Mesodermal cell (in vitro differentiated cells): ENCODE data around the gene F10.

Source experiments
- H3K27ac ChIP-seq: 2 replicates; pipeline ENCODE4 v1.7.0; 2013; ENCODE audit warnings: mild to moderate bottlenecking, low read depth, low read length, moderate library complexity; ENCODE audit not compliant: severe bottlenecking
- H3K36me3 ChIP-seq: 2 replicates; pipeline ENCODE4 v1.7.1; 2013; ENCODE audit warnings: mild to moderate bottlenecking, low read length, moderate library complexity; ENCODE audit not compliant: control insufficient read depth, insufficient read depth
- H3K4me1 ChIP-seq: one replicate; pipeline ENCODE4 v1.7.1; 2013; ENCODE audit warnings: mild to moderate bottlenecking, low read length; ENCODE audit not compliant: insufficient read depth, control insufficient read depth, poor library complexity, severe bottlenecking
- H3K4me3 ChIP-seq: 2 replicates; pipeline ENCODE4 v1.7.0; 2013; ENCODE audit warnings: low read length, control low read depth, mild to moderate bottlenecking; ENCODE audit not compliant: insufficient read depth, poor library complexity, severe bottlenecking; ENCODE audit errors: extremely low read depth
- H3K9me3 ChIP-seq: 2 replicates; pipeline ENCODE4 v1.7.1; 2013; ENCODE audit warnings: mild to moderate bottlenecking, low read length, moderate library complexity; ENCODE audit not compliant: control insufficient read depth
- WGBS, 2 experiments: methylation state at CpG; one replicate each; pipeline ENCODE4 v1.1.5; 2013; ENCODE audit warnings: missing lambda C conversion rate in 2 of 2; ENCODE audit not compliant: insufficient coverage in 2 of 2; 5-methylcytosine and 5-hydroxymethylcytosine counted together

The F10 gene

DNA sequence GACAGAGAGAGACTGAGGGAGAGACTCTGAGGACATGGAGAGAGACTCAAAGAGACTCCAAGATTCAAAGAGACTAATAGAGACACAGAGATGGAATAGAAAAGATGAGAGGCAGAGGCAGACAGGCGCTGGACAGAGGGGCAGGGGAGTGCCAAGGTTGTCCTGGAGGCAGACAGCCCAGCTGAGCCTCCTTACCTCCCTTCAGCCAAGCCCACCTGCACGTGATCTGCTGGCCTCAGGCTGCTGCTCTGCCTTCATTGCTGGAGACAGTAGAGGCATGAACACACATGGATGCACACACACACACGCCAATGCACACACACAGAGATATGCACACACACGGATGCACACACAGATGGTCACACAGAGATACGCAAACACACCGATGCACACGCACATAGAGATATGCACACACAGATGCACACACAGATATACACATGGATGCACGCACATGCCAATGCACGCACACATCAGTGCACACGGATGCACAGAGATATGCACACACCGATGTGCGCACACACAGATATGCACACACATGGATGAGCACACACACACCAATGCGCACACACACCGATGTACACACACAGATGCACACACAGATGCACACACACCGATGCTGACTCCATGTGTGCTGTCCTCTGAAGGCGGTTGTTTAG is 3.3 kb upstream of the F10 start:
- no peaks in the 10 kb centered on the region for H3K9me3 ChIP-seq
- no peaks in the 10 kb centered on the region for H3K36me3 ChIP-seq
- WGBS, 2 experiments, result 92 to 93% methylated on average over 12 to 15 of the region's 16 CpGs
- no peak overlapping the region for H3K4me3 ChIP-seq
- no peak overlapping the region for H3K27ac ChIP-seq
- peaks cover 15% of the 10 kb centered on the region for H3K4me1 ChIP-seq

DNA sequence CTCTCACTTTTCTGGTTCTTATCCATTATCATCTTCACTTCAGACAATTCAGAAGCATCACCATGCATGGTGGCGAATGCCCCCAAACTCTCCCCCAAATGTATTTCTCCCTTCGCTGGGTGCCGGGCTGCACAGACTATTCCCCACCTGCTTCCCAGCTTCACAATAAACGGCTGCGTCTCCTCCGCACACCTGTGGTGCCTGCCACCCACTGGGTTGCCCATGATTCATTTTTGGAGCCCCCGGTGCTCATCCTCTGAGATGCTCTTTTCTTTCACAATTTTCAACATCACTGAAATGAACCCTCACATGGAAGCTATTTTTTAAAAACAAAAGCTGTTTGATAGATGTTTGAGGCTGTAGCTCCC is 2.8 kb upstream of the F10 start:
- Histone ChIP-seq H3K36me3 (no peaks in the 10 kb centered on the region), H3K4me3 (no peak overlapping the region), H3K9me3 (no peaks in the 10 kb centered on the region), H3K27ac (no peak overlapping the region), H3K4me1 (peaks cover 15% of the 10 kb centered on the region)
- 84 to 92% methylated on average over 6 of the region's 7 CpGs for WGBS, 2 experiments

DNA sequence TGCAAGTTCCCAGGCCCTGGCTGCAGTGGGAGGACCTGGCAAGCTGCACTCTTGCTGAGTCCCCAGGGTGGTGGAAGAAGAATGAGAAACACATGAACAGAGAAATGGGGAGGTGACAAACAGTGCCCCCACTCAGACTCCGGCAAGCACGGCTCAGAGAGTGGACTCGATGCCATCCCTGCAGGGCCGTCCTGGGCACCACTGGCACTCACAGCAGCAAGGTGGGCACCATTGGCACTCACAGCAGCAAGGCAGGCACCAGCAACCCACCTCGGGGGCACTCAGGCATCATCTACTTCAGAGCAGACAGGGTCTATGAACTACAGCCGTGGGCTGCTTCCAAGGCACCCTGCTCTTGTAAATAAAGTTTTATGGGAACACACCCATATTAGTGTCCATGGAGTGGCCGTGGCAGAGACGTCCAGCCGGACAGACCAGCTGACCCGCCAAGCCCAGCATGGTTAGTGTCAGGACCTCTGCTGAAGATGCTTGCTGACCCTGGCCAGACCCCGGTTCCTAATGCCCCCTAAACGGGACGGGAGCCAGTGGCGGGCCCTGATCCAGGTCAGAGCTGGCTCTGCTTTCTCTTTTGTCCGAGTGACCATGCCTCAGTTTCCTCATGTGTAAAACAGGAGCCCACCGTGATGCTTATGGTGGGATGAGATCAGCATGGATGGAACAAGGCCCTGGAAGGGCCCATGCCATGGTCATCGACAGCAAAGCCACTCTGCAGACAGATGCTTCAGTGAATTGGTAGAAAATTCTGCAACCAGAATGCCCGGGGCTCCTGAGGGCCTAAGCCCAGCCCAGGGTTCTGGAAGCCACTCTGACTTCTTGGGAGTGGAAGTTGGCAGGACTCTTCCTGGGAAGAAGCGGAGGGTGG is 2.1 kb upstream of the F10 start:
- 89 to 91% methylated on average over 15 to 16 of the region's 19 CpGs for WGBS, 2 experiments
- no peaks in the 10 kb centered on the region for H3K36me3 ChIP-seq
- peaks cover 15% of the 10 kb centered on the region for H3K4me1 ChIP-seq
- no peak overlapping the region for H3K27ac ChIP-seq
- no peak overlapping the region for H3K4me3 ChIP-seq
- H3K9me3 ChIP-seq, result no peaks in the 10 kb centered on the region

DNA sequence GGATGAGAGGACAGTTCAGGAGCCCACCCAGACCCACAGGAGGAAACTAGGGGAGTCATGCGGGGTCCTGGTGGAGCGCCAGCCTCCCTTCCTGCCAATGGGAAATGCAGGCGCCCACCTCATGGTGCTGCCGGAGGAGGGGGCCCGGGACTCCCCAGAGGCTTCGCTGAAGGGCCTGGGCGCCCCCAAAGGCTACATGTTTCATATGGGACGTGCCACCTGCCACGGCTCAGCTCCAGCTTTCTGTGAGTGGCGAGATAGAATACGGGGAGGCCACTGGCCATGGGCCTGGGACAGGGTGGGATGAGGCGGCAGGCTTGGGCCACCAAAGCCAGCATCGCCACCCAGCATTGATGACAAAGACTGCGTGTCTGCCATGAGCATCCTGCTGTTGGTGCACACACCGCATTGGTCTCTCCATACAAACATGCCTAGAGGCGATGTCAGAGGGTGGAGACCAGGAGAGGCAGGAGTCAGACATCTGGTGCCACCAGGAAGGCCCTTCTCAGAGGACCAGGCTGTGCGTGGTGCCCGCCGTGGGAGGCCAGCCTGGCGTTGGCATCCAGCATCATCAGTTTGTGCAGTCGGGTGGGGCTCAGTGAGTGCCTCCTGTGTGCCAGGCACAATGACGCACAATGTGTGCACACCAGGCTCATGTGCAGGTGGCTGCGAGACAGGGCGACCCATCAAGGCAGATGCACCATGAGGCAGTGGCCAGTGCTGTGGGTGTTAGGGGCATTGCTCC is 1.2 kb upstream of the F10 start:
- 95 to 96% methylated on average over 21 to 23 of the region's 24 CpGs for WGBS, 2 experiments
- no peaks in the 10 kb centered on the region for H3K9me3 ChIP-seq
- peaks cover 15% of the 10 kb centered on the region for H3K4me1 ChIP-seq
- H3K27ac ChIP-seq, result no peak overlapping the region
- no peaks in the 10 kb centered on the region for H3K36me3 ChIP-seq
- no peak overlapping the region for H3K4me3 ChIP-seq

DNA sequence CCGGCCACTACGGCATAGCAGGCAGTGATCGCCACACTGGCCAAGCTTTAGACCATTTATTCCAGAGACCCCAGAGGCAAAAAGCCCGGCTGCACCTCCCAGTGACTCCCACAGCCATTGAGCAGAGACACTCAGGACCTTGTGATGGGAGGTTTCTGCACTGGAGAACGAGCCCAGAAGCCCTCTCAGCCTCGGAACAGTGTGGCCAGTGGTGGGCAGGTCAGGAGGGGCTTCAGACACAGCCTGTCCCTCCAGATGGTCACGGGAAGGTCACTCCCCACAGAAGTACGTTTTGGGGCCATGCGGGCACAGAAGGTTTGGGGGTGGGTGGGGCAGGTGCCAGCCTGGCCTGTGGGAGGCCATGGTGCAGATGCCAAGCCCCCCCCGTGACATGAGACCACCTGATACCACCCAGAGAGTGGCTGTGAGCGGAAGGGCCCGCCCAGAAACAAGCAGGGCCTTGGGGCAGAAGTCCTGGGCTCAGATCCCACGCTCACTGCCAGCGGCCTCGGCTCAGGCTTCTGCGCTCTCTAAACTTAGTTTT is 599 bp upstream of the F10 start:
- WGBS, 2 experiments, result 92 to 95% methylated on average over 14 to 15 of the region's 16 CpGs
- no peaks in the 10 kb centered on the region for H3K9me3 ChIP-seq
- H3K4me3 ChIP-seq, result no peak overlapping the region
- no peaks in the 10 kb centered on the region for H3K36me3 ChIP-seq
- peaks cover 10% of the 10 kb centered on the region for H3K4me1 ChIP-seq
- no peak overlapping the region for H3K27ac ChIP-seq

DNA sequence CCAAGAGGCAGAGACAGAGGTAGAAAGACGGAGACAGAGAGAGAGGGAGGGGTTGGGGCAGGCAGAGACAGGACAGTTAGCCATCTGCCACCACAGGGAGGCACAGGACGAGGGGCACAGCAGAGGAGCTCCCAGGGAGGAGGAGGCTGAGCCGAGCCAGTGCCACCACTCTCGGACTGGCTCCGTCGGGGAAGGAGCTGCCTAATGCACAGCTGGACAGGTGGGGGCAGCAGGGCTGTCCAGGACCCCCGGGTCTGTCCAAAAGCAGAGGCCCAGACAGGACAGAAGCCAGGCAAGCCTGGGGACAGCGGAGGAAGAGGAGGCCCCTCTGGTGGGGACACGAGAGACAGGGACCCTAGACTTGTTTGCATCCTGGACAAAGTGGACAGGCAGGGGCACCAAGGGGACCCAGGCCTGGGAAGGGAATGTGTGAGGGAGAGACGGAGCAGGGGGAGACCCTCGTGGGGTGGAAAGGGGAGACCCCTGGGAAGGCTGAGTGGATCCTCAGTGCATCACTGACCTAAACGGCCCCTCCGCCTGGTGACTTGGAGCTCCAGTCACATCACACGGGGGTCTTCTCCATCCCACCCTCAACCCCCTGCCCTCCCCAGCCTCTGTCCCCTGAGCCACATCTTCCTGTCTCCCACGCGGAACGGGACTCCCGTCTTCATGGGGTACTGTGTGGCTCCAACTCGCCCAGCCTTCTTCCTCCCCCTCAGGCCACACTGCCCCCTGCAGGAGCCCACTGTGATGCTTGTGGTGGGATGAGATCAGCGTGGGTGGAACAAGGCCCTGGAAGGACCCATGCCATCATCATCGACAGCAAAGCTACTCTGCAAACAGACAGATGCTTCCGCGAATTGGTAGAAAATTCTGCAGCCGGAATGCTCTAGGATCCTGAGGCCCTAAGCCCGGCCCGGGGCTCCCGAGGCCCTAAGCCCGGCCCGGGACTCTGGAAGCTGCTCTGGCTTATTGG is 915 bp downstream of the F10 start:
- peak overlapping the region; percentile 11 for H3K4me3 ChIP-seq
- no peaks in the 10 kb centered on the region for H3K9me3 ChIP-seq
- WGBS, 2 experiments, result 91 to 93% methylated on average over 23 to 28 of the region's 29 CpGs
- peaks cover 2% of the 10 kb centered on the region for H3K4me1 ChIP-seq
- no peaks in the 10 kb centered on the region for H3K36me3 ChIP-seq
- H3K27ac ChIP-seq, result no peak overlapping the region

DNA sequence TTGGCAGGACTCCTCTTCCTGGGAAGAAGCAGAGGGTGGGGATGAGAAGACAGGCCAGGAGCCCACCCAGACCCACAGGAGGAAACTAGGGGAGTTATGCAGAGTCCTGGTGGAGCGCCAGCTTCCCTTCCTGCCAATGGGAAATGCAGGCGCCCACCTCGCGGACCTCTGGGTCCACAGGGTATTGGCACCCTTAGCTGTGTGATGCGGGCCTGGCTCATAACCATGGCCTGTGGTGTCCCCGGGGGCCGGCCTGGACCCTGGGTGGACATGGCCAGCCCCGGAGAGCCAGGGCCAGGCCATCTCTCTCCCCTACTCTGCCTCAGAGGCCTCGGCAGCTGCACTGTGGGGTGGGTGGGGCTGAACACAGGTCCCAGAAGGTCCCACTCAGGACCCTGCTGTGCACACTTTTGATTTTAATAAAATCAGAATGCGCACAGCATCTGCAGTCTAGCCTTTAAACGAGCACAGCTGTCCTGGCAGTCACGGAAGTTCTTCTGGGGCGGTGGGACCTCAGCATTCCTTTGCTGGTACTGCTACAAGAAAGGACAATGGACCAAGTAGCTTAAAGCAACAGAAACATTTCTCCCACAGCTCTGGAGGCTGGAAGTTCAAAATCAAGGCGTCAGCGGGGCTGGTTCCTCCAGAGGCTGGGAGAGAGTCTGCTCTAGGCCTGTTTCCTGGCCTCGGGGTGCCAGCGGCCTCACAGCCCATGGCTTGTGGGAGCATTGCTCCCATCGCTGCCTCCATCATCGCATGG is 1.8 kb downstream of the F10 start:
- 96% methylated on average over 14 to 19 of the region's 19 CpGs for WGBS, 2 experiments
- no peak overlapping the region for H3K4me3 ChIP-seq
- H3K36me3 ChIP-seq, result no peaks in the 10 kb centered on the region
- peaks cover 2% of the 10 kb centered on the region for H3K4me1 ChIP-seq
- no peak overlapping the region for H3K27ac ChIP-seq
- no peaks in the 10 kb centered on the region for H3K9me3 ChIP-seq

DNA sequence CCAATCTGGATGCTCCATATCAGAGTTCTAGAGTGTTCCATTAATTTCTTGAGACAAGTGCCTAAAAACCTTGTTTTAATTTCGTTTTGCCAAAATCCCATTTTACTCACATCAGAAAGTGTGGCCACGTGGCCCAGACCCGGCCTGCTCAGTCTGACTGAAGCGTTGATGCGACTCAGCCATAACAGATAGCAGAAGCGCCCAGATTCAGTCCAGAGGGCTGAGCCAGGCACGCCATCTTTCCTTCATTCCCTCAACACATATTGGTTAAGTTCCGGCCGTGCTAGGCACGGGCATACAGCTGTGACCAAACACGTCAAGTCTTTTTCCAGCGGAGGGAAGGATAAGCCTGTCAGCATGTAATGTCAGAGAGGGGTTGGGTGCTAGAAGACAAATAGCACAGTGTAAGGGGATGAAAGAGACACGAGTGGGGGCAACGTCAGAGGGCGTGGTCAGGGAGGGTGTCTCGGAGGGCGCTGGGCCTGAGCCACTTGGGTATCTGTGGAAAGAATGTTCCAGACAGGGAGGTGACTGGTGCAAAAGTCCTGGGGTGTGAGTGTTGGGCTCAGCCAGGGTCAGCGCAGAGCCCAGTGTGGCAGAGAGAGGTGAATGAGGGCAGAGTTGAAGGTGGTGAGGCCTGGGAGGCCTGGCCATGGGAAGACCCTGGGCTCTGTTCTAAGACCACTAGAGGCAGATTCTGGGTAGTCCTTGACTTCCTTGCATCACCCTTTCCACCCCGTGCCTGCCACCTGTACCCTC is 3.1 kb downstream of the F10 start:
- Histone ChIP-seq H3K4me1 (peaks cover 2% of the 10 kb centered on the region), H3K36me3 (no peaks in the 10 kb centered on the region), H3K9me3 (no peaks in the 10 kb centered on the region), H3K4me3 (no peak overlapping the region), H3K27ac (no peak overlapping the region)
- 90 to 96% methylated on average over 14 to 16 of the region's 19 CpGs for WGBS, 2 experiments
